HepG2 (cell line): ENCODE measurements around the gene ANKRD1. TPM values are rescaled to one million over a fixed set of nuclear protein-coding genes. Genes with fewer than 3 reads are reported as not detected.

ENCODE experiments used
- CEBPG ChIP-seq: IDR thresholded peaks from 2 replicates; pipeline ENCODE4 v1.6.1; 2016
- DZIP1 ChIP-seq: sonication (generic); formaldehyde crosslinking; IDR thresholded peaks from 2 replicates; pipeline ENCODE4 v1.5.0; 2020; ENCODE audit warnings: mild to moderate bottlenecking, missing genetic modification reagents
- HDAC1 ChIP-seq: sonication (generic); formaldehyde crosslinking; IDR thresholded peaks from 2 replicates; pipeline ENCODE4 v1.5.1; 2020; ENCODE audit warnings: mild to moderate bottlenecking, missing genetic modification reagents
- HNF1A ChIP-seq, 2 experiments: sonication (generic) in 1 of 2; formaldehyde crosslinking in 1 of 2; IDR thresholded peaks; 2 replicates each; pipeline versions ENCODE4 v1.4.0 to v1.6.1; 2016 to 2020; ENCODE audit warnings: borderline replicate concordance in 1 of 2, low read depth in 1 of 2, mild to moderate bottlenecking in 1 of 2, missing genetic modification reagents in 1 of 2
- HNF1B ChIP-seq: sonication (generic); formaldehyde crosslinking; IDR thresholded peaks from 2 replicates; pipeline ENCODE4 v1.5.1; 2020; ENCODE audit warnings: mild to moderate bottlenecking, moderate library complexity, missing genetic modification reagents
- HNRNPLL ChIP-seq: fragments of 200-400 bp; formaldehyde crosslinking; IDR thresholded peaks from 2 replicates; pipeline ENCODE4 v1.6.1; 2017; ENCODE audit warnings: mild to moderate bottlenecking, low read depth, low read length; ENCODE audit not compliant: poor library complexity, severe bottlenecking
- KDM5B ChIP-seq: sonication (generic); formaldehyde crosslinking; IDR thresholded peaks from 2 replicates; pipeline ENCODE4 v1.4.0; 2020; ENCODE audit warnings: missing genetic modification reagents, mild to moderate bottlenecking, borderline replicate concordance
- KLF12 ChIP-seq: sonication (generic); formaldehyde crosslinking; IDR thresholded peaks from 2 replicates; pipeline ENCODE4 v1.4.0; 2020; ENCODE audit warnings: missing genetic modification reagents, borderline replicate concordance
- MED1 ChIP-seq: sonication (generic); formaldehyde crosslinking; IDR thresholded peaks from 2 replicates; pipeline ENCODE4 v1.4.0; 2020; ENCODE audit warnings: missing genetic modification reagents
- NFKB2 ChIP-seq: sonication (generic); formaldehyde crosslinking; IDR thresholded peaks from 2 replicates; pipeline ENCODE4 v1.4.0; 2020; ENCODE audit warnings: missing genetic modification reagents, borderline replicate concordance
- TRIM22 ChIP-seq: fragments of 450-650 bp; IDR thresholded peaks from 2 replicates; pipeline ENCODE4 v1.6.1; 2017
- ZBTB10 ChIP-seq: sonication (generic); formaldehyde crosslinking; IDR thresholded peaks from 2 replicates; pipeline ENCODE4 v1.4.0; 2020; ENCODE audit warnings: missing genetic modification reagents, borderline replicate concordance
- ZC3H4 ChIP-seq: sonication (generic); formaldehyde crosslinking; IDR thresholded peaks from 2 replicates; pipeline ENCODE4 v1.4.0; 2020; ENCODE audit warnings: missing genetic modification reagents, borderline replicate concordance
- ZNF788 ChIP-seq: sonication (generic); formaldehyde crosslinking; IDR thresholded peaks from 2 replicates; pipeline ENCODE4 v1.5.0; 2020; ENCODE audit warnings: mild to moderate bottlenecking, missing genetic modification reagents, borderline replicate concordance
- polyA plus RNA-seq, 8 experiments: library from polyadenylated mRNA; depleted of rRNA in 3 of 8; stranded (reverse) in 7 of 8; unstranded in 1 of 8; fragments of >200 nt; fragmentation: Illumina TruSeq in 4 of 8; extraction: Trizol in 4 of 8; gene quantifications; 2 replicates each; pipeline versions ENCODE4 v1.2.1 to v1.2.3, GENCODE V29; 2011 to 2016; ENCODE audit warnings: low read depth in 4 of 8, missing spikeins in 1 of 8, mixed read lengths in 1 of 8; ENCODE audit not compliant: insufficient read depth in 1 of 8
- total RNA-seq, 5 experiments: library from RNA; depleted of rRNA; stranded (reverse); fragments of >200 nt; fragmentation: Illumina TruSeq; extraction: Trizol; gene quantifications; 2 replicates each; pipeline ENCODE4 v1.2.3, GENCODE V29; 2016; ENCODE audit warnings: low read depth in 1 of 5

Gene ANKRD1
- total and polyA plus RNA-seq, 2 of the 13 experiments (the other 11 are each of a cell fraction or from before 2014, with no cell fraction given) = 19.4 to 41.8 TPM

- TF ChIP-seq ZC3H4 (CRISPR knock-in tag) (no peak), CEBPG (CRISPR knock-in tag) (0 out of 2 replicates have a peak, but pooled peaks have one; percentile 5), NFKB2 (CRISPR knock-in tag) (peak; percentile 67; the same call in 1 of the 2 replicates), HNF1B (CRISPR knock-in tag) (peak; percentile 64), HNF1A (IDR thresholded peaks at IDR 0.05; ENCODE audit: low read depth) (peak; percentile 37; the same call in 1 of the 2 replicates), HNF1A (CRISPR knock-in tag; IDR thresholded peaks at IDR 0.05; ENCODE audit: borderline replicate concordance) (no peak), DZIP1 (peak; percentile 85), MED1 (CRISPR knock-in tag) (peak; percentile 35; the same call in 1 of the 2 replicates), KLF12 (no peak), ZBTB10 (CRISPR knock-in tag) (no peak), HNRNPLL (peak; percentile 91), ZNF788 (CRISPR knock-in tag) (peak; percentile 66; the same call in 1 of the 2 replicates), KDM5B (CRISPR knock-in tag) (peak; percentile 45; the same call in 1 of the 2 replicates), TRIM22 (no peak), HDAC1 (CRISPR knock-in tag) (peak; percentile 81)
Measured at GRCh38 chr10:90871766-90872647, 48.9 kb downstream of the ANKRD1 start, which contains the start of gene RPP30 (continued).
